ENCODE results near the gene OR1E2.
"Not testable (repeated sequence)": the region's sequence is repeated elsewhere in the genome, so short reads cannot be mapped to it uniquely, and the experiment has no call there.

OR1E2 gene, protein sequence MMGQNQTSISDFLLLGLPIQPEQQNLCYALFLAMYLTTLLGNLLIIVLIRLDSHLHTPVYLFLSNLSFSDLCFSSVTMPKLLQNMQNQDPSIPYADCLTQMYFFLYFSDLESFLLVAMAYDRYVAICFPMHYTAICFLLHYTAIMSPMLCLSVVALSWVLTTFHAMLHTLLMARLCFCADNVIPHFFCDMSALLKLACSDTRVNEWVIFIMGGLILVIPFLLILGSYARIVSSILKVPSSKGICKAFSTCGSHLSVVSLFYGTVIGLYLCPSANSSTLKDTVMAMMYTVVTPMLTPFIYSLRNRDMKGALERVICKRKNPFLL

DNA sequence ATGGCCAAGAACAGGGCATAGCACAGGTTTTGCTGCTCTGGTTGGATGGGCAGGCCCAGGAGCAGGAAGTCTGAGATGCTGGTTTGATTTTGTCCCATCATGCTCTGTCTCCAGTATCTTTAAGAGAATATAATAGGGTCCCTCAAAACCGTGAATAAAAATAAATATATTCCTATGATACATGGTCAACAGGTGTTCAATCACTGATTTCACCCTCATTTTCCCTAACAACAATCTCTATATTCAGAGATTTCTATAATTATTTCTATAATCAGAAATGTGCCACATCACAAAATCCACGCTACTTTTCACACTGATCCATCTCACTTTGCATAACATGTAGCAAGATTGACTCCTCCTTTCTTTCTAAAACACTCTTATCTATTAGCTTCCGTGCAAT, at the start of gene OR1E2:
Gene OR1E2 (minus strand): TSS at position 101 of the 400 bp plus-strand sequence. CDS start 0 bp downstream, at position 101.
- DNase-seq, result no peak

DNA sequence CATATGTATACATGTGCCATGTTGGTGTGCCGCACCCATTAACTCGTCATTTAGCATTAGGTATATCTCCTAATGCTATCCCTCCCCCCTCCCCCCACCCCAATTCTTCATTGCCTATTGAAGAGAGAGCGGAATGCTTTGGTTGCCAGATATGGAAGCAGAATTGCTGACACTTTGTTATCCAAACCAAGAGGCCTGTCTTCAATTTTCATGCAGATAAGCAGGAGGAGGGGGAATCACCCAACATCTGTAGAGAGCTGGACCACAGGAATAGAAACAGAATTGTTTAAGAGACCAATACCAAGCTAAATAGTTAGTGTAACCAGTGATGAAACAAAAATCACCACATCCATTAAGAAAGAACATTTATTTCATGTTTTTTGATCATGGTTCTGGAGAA, 49.2 kb upstream of the OR1E2 start:
- no peak for DNase-seq

DNA sequence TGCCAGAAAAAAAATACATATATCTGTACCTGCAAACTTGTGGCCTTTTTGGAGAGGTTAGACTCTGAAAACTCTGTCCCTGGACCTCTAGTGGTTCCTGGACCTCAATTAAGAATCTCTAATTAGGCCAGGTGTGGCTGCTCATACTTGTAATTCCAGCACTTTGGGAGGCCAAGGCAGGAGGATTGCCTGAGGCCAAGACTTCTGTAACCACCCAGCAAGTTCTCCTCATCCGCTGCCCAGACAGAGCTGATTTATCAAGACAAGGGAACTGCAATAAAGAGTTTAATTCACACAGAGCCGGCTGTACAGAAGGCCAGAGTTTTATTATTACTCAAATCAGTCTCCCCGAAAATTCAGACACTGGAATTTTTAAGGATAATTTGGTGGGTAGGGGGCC, 46.3 kb upstream of the OR1E2 start:
- no peak for DNase-seq

DNA sequence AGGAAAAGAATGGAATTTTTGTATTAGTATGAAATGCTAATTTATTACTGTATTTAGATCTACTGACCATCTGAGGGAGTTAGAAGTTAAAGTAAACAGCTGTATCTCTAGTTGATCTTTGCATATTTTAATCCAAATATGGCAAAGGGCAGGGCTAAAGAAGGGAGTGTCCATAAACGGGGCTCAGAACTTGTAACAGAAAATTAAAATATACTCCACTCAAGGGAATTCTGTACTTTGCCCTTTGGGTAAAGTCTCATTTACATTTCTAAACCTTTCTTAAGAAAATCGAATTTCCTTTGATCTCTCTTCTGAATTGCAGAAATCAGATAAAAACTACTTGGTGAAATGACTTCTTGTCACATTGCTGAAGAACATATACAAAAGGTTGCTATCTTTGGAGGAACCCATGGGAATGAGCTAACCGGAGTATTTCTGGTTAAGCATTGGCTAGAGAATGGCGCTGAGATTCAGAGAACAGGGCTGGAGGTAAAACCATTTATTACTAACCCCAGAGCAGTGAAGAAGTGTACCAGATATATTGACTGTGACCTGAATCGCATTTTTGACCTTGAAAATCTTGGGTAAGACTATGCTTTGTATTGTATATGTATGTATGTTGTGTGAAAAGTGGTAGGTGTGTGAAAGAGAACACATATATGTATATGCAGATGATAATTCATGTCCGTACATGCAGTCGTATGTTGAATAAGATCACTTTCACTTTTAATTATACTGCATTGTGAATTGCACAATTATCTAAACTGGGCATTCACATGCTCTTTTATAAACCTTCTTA, 42.4 kb upstream of the OR1E2 start, which contains the start of gene ASPA:
Gene ASPA (plus strand): TSS at position 186 of the 799 bp plus-strand sequence. CDS start 163 bp downstream, at position 349.
- DNase-seq, result no peak

DNA sequence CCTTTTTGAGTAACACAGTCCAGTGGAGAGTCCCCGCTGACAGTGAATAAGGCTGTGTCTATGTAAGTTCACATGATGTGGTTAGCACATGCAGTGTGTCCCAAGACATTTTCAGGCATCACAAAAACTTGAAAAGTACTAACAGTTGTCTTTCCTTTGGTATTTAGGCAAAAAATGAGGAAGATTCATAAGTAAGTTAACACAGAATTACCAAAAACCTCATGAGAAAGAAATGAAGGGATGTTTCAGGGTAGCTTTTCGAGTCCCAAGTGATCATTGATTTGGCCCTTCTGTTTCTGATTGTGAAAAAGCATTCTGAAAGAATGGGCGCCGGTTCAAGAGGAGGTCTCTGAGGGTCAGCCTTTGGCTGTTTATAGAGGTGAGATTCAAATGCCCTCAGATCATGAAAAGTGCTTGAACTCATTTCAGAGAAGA, 41.6 kb upstream of the OR1E2 start:
- no peak for DNase-seq

DNA sequence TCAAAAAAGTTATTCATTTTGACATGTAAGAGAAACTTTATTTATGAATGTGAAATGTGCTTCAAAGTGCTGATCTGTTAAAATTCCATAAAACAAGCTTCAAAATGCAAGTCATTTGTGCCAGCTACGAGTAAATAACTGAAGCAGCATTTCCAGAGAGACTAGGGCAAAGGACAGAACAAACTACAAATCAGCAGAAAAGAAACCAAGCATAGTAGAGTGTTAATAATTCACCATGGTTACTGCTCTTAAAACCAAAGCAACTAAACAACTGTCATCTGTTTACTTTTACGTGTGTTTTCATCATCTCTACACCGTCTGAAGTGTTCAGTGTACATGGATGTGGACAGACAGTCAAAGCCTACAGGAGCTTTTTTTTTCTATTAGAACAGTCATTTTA, 40.6 kb upstream of the OR1E2 start:
- DNase-seq, result no peak

DNA sequence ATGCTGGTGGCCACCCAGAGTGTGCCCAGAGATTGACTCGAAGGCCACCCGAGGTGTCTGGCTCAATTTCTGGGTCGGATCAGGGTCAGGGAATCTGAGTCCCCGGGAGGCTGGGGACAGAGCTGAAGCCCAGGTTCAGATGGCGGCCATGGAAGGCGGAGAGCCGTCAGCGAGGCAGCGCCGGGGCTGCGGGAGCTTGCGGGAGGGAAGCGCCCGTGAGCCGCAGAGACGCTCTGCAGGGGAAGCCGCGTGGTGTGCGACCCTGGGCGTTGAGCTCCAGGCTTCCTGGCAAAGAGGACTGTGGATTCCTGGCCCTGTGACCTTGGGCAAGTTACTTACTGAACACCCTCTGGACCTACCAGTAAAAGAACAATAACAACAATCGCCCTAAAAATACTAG, 38.5 kb upstream of the OR1E2 start:
- no peak for DNase-seq

DNA sequence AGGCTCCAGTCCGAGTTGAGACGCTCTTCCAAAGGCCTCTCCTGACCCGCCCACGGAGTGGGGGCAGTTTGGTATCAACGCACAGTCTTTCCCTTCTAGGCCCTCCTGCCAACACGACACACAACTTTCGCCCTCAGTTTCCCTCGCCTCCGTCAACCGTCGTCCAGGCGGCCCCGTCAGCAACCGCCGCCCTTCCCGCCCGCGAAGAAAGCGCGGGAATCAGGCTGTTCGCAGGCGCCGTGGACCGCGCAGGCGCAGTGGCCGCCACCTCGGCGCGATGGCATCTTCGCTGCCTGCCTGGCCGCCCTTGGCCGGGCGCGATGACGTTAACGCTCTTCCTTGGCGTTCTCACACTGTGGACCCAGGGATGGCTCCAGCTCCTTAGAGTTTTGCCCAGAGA, 38.0 kb upstream of the OR1E2 start, which contains the start of gene SPATA22:
Gene SPATA22 (minus strand): TSS at position 221 of the 400 bp plus-strand sequence. CDS start 2,494 bp downstream, outside the sequence.
- no peak for DNase-seq

DNA sequence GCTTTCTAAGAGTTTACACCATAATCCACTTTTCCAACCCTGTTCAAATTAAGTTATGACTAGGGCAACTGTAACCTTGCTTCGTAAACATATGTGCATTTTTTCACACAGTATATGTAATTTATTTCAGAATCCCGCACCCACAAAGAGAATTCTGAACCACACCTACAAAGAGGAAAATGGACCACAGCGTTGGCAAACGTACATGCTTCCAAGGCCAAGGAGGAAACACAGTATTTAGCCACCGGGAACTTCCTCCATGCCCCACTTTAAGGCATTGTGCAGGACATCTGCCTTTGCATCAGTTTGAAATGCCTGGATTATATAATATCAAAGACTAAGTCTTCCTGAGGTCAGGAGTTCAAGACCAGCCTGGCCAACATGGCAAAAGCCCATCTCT, 35.9 kb upstream of the OR1E2 start:
- no peak for DNase-seq

DNA sequence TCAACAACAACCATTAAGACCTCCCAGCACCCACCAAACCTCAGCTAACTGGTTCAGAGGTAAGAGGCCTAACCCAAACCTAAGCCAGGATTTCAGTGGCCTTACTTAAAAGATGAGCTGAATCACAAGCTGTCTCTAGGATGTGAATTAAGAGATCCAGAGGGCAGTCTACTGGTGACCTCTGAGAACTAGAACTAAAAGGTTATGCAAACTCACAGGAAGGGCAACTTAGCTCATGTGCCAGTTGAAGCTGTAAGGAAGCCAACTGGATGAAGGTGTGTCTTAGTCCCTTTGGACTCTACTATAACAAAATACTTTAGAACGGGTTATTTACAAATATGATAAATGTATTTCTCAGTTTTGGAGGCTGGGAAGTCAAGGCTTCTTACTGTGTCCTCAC, 32.7 kb upstream of the OR1E2 start:
- DNase-seq, result not testable (repeated sequence)

DNA sequence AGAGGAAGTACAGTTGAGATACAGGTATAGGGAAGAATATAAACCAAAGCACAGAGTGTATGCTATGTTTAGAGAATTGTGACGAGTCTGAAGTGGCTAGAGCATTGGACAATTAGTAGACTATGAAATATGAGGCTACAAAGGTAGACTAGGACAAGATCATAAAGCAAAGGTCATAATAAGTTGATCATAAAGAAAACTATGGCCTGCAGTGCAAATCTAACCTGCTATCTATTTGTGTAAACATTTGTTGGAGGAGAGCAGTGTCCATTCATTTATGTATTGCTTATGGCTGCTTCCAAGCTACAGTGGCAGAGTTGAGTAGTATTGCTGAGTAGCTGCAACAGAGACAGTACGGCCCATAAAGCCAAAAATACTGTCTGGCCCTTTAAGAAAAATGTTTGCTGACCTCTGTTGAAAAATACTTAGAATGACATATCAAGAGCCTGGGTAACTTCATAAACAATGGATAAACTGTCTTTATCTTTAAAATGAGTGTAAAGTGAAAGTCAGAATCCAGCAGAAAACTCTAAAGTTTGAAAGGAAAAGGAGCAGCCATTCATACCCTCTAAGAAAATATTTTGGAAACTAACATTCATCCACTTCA, 14.5 kb upstream of the OR1E2 start:
- DNase-seq, result no peak

DNA sequence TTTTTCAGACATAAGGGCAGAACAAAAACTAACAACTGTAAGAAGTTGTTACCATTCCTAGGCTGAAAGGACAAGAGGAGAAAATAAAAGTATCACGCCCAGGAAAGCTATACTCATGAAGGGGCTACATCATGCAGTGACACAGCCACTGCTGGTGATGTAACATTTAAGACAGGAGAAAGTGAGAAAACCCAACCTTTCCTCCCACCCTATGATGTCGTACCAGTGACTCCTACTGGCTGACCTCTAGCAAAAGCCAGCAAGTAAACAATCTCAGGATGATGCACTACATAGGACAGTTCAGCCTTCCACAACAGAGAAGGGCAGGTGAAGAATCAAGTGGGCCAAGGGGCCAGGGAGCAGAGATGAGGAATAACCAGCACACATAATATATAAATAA, 14.0 kb upstream of the OR1E2 start:
- no peak for DNase-seq

DNA sequence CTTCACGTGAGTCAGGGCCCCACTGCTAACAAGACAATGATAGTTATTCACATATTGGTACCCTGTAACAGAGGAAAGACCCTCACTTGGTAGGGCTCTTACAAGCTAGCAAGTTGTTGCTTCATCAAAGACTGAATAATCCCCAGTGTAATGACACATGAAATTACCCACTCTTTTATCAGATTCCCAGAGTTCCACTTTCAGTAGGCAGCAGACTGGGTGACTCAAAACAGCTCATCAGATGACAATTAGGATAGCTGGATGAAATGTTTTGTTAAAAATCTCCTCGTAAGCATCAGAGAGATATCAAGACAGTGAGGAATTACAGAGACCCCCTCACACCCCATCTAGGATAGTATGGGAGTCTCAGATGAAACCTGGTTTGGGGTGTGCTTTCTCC, 6.8 kb upstream of the OR1E2 start:
- no peak for DNase-seq

DNA sequence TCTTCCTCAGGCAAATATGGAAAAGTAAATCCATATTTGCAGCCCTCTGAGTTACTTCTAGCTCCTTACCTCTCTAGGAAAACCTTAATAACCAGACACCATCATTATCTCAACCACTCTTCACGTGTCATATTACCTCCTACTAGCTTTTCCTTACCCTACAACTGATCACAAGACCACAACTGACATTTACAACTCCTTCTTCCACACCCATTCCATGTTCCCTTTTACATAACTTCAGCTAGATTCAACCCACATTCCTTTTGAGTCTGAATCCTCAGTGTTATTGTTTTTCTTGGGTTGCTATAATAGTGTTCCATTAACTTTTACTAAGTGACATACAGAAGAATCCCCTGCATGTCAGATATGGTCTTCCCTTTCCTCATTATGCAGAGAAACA, 4.7 kb upstream of the OR1E2 start:
- DNase-seq, result no peak

DNA sequence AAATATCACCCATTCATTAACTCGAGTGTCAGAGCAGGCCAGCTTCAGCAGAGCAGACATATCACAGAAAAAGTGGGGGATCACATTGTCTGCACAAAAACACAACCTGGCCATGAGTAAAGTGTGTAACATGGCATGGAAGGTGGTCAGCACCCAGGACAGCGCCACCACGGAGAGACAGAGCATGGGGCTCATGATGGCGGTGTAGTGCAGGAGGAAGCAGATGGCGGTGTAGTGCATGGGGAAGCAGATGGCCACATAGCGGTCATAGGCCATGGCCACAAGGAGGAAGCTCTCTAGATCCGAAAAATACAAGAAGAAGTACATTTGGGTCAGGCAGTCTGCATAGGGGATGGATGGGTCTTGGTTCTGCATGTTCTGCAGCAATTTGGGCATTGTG, 426 bp downstream of the OR1E2 start:
- DNase-seq, result not testable (repeated sequence)

DNA sequence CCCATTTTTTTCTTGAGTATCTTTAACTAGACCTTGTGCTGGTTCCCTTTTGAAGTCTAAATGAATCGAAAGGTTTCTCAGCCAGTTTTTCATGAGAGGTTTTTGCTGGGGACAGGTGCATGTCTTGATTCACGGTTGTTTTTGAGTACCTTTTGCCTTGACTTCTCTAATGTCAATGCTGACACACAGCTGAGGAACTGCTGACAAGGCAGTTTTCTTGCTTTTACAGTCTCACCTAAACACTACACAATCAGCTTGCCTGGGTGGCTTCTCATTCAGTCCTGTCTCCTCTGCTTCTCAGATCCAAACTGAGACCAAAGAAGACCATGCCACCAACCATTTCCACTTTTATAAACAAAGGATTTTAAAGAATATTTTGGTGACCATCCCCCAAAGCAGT, 15.4 kb downstream of the OR1E2 start:
- DNase-seq, result no peak

DNA sequence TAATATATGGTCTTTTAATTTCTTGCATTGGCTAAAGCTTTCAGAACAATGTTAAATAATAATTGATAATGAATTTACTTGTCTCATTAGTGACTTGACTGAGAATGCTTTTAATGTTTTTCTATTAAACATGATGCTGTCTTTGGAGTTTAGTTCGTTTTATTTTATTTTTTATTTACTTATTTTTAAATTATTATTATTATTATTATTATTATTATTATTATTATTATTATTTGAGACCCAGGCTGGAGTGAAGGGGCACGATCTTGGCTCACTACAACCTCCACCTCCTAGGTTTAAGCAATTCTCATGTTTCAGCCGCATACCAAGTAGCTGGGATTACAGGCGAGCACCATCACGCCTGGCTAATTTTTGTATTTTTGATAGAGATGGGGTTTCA, 18.0 kb downstream of the OR1E2 start:
- no peak for DNase-seq

DNA sequence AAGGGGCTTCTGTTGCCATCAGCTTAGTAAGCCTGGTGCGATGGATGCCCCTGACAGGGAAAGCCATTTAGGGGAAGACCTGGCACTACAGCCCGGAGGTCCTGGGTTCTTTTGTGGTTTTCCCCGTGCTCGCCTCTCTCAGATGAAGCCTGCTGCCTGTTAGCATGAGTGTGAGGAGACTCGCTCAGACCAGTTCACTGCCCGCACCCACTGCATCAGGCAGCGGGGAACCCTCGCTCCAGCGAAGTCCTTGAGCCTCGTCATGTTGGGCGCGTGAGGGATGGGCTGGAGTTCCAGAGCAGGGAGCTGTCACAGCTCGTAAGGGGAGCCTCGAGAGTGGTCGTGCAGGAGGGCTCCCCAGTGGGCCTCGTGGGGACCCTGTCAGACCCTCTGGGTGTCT, 21.4 kb downstream of the OR1E2 start:
- DNase-seq, result not testable (repeated sequence)

DNA sequence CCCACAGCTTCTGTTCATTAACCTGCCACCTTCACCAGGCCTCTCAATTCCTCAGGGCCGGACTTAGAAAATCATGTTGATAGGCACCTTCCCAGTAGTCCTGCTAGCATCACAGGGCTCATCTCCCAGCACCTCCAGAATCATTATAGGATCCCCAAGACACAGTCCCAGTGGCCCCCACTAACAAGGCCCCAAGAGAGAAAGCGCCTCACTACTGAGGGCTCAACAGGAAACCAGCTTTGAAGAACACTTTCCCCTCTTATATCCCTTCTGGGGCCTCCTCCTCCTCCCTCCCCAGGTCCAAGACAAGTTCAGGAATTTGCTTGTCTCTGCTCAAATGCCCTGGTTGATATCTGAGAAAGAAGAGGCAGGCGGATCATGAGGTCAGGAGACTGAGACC, 22.6 kb downstream of the OR1E2 start, which contains the start of gene OR3A3:
Gene OR3A3 (plus strand): TSS at position 301 of the 400 bp plus-strand sequence.
- no peak for DNase-seq

DNA sequence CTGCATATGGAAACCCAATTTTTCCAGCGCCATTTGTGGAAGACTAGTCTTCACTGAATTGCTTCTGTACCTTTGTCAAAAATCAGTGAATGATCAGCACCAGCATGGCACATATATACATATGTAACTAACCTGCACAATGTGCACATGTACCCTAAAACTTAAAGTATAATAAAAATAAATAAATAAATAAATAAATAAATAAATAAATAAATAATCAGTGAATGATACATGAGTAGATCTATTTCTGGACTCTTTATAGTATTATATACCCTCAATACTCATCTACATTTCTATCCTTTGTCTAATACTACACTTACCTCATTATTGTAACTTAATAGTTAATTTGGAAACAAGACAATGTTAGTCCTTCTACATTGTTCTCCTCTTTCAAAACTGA, 29.8 kb downstream of the OR1E2 start:
- DNase-seq, result not testable (repeated sequence)

DNA sequence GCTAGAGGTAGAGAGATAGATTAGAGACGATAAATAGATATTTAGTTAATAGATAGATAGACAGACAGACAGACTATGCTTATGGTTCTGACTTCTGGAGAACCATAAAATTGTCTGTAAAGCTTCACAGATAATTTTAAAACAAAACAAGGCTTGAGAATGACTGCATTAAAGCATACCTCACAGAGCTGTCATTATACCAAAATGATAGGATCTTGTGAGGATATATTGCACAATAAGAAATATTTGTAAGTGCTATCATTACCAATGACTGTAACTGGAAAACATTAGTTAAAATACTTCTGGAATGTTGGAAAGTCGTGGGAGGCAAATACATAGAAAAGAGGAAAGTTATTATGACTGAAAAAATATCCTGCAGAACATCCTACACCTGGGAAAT, 31.9 kb downstream of the OR1E2 start:
- no peak for DNase-seq

DNA sequence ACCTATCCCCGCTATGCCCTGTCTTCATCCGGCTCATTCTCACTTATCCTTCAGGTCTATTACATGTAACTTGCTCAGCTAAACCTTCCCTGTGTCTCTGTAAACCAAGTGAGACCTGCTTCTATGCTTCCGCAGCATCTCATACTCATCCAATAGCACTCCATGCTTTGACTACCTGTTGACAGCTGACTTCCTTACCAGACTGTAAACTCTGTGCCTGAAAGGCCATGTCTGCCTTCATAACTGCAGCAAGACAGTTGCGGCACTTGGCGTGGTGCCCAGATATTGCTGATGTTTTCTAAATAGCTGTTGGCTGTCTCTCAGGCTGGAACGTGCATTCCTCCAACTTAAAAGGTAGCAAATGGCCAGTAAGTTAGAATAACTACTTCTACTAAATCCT, 33.6 kb downstream of the OR1E2 start:
- DNase-seq, result no peak

DNA sequence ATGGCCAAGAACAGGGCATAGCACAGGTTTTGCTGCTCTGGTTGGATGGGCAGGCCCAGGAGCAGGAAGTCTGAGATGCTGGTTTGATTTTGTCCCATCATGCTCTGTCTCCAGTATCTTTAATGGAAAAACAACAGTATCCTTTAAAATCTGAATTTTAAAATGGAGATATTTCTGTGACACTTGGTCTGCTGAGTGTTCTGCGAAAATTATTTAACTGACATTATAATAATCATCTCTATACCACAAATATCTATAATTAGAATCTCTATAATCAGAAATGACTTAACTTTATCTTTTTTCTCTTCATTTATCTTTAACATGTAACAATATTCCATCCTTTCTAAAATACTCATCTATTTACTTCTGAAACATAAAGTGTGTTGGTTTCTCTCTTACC, 35.3 kb downstream of the OR1E2 start, which contains the start of gene OR1E1:
Gene OR1E1 (minus strand): TSS at position 101 of the 400 bp plus-strand sequence. CDS start 0 bp downstream, at position 101.
- DNase-seq, result no peak

Data from stimulated activated naive CD4-positive, alpha-beta T cell treated with Interleukin-2 at 50 U/mL for 16 hours (primary cell).